HG03558 (cell line): Measurements from ENCODE around the gene KSR1.
"Not testable (repeated sequence)": the region's sequence is repeated elsewhere in the genome, so short reads cannot be mapped to it uniquely, and the experiment has no call there.

Experiments
- ATAC-seq: cut with Tn5 transposase; IDR thresholded peaks from one replicate; pipeline ENCODE4 v1.9.1; 2021; ENCODE audit warnings: moderate number of reproducible peaks; ENCODE audit not compliant: unreplicated experiment; ENCODE audit errors: extremely low read depth

KSR1 gene

GRCh38 chr17:27665549-27665948, 209.3 kb downstream of the KSR1 start:
- ATAC-seq: no peak

GRCh38 chr17:27666270-27666669, 210.0 kb downstream of the KSR1 start:
- ATAC-seq: not testable (repeated sequence)

GRCh38 chr17:27666831-27667560, 210.7 kb downstream of the KSR1 start:
- ATAC-seq: no peak

- no peak for ATAC-seq
These were observed 211.6 kb downstream of the KSR1 start for GRCh38 chr17:27667656-27668487.

- ATAC-seq: no peak
These were observed 212.2 kb downstream of the KSR1 start for GRCh38 chr17:27668488-27668823.

- ATAC-seq: no peak
These were observed 212.9 kb downstream of the KSR1 start for GRCh38 chr17:27669136-27669535.

GRCh38 chr17:27669850-27670249, 213.6 kb downstream of the KSR1 start:
- no peak for ATAC-seq

- ATAC-seq: no peak
These were observed 214.7 kb downstream of the KSR1 start for GRCh38 chr17:27670791-27671590.

- no peak for ATAC-seq
These were observed 215.3 kb downstream of the KSR1 start for GRCh38 chr17:27671591-27671910.

- ATAC-seq: not testable (repeated sequence)
These were observed 215.8 kb downstream of the KSR1 start for GRCh38 chr17:27671977-27672480.

GRCh38 chr17:27674335-27674734, 218.1 kb downstream of the KSR1 start:
- ATAC-seq: no peak
